ENCODE data around the gene GALNT18. TPM values are rescaled to one million over a fixed set of nuclear protein-coding genes. Genes with fewer than 3 reads are reported as not detected.
A peak's percentile ranks its signal among the peaks of the same experiment; 100 is the strongest.

Gene GALNT18
- total and polyA plus RNA-seq, 7 donors: 4.6 to 32.4 (median 8.3) TPM

- Histone ChIP-seq H3K9me3 (no peaks in the 10 kb centered on the region), H3K27ac (no peak overlapping the region), H3K36me3 (ENCODE audit: insufficient read depth in 1 of 2, low read depth in 1 of 2) (no peaks in the 10 kb centered on the region), H3K4me3 (no peak overlapping the region), H3K27me3 (ENCODE audit: insufficient read depth in 3 of 3, low read length in 2 of 3) (peaks cover 0 to 8% (median 0%) of the 10 kb centered on the region in 3 donors), H3K4me1 (no peaks in the 10 kb centered on the region)
- WGBS, 3 donors: 92% methylated on average over 2 of the region's 2 CpGs
- intact Hi-C loops (cut with DNase I): no loop called here
- ATAC-seq (no peak), DNase-seq (no peak)
- no peak for TF ChIP-seq CTCF (IDR thresholded peaks at IDR 0.05)
Measured at GRCh38 chr11:11247576-11247975, 374.2 kb downstream of the GALNT18 start.

- intact Hi-C loops (cut with DNase I): no loop called here
- no peaks in the 10 kb centered on the region for H3K4me1 ChIP-seq
- ATAC-seq (no peak), DNase-seq (no peak)
- no peak overlapping the region for H3K27ac ChIP-seq
- no peaks in the 10 kb centered on the region for H3K36me3 ChIP-seq (ENCODE audit: insufficient read depth in 1 of 2, low read depth in 1 of 2)
- no peak overlapping the region for H3K4me3 ChIP-seq
- WGBS, 3 donors: 78 to 90% (median 82%) methylated on average over 3 to 6 of the region's 6 CpGs
- no peaks in the 10 kb centered on the region for H3K9me3 ChIP-seq
- TF ChIP-seq CTCF (IDR thresholded peaks at IDR 0.05): no peak
- H3K27me3 ChIP-seq (ENCODE audit: insufficient read depth in 3 of 3, low read length in 2 of 3): peaks cover 0 to 8% (median 0%) of the 10 kb centered on the region in 3 donors
Measured at GRCh38 chr11:11247086-11247485, 374.7 kb downstream of the GALNT18 start.

DNA sequence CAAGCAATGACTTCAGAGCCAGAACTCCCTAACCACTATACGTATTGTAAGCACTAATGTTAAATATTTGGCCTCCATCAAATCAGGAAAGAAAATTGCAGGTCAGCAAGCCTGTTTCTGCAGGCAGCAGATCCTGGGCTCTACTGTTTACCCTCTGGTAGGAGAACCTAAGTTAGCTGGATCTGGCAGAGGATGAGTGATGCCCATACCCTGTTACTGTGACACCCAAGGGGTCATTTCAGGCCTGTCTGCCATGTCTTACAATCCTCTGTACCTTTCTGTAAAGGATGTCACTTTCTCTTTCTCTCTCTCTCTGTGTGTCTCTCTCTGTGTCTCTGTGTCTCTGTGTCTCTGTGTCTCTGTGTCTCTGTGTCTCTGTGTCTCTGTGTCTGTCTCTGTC lies 375.6 kb downstream of the GALNT18 start:
- intact Hi-C loops (cut with DNase I): no loop called here
- ATAC-seq: no peak

DNA sequence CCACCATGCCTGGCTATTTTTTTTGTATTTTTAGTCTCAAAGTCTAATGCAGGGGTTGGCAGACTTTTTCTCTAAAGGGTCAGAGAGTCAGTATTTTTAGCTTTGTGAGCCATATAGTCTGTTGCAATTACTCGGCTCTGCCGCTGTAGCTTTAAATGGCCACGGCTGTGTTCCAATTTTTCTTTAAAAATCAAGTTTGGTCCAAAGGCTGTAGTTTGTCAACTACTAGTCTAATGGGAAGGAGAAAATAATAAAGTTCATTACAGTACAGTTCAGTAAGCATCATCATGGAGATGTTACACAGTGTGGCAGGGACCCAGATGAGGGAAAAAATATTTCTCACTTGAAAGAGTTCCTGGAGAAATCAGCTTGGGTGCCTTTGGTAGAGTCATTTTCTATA lies 376.4 kb downstream of the GALNT18 start:
- 73 to 75% (median 74%) methylated on average over 3 of the region's 3 CpGs for WGBS, 3 donors

More for the DNA sequence above, 375.6 kb downstream of the GALNT18 start:
- WGBS, 3 donors: 92 to 98% (median 94%) methylated on average over 1 of the region's 1 CpG
- H3K27me3 ChIP-seq (ENCODE audit: insufficient read depth in 3 of 3, low read length in 2 of 3): peaks cover 0 to 8% (median 0%) of the 10 kb centered on the region in 3 donors
- DNase-seq: no peak
- H3K4me3 ChIP-seq: no peak overlapping the region
- TF ChIP-seq CTCF (IDR thresholded peaks at IDR 0.05): no peak
- H3K9me3 ChIP-seq: no peaks in the 10 kb centered on the region
- no peaks in the 10 kb centered on the region for H3K36me3 ChIP-seq (ENCODE audit: insufficient read depth in 1 of 2, low read depth in 1 of 2)
- no peaks in the 10 kb centered on the region for H3K4me1 ChIP-seq
- no peak overlapping the region for H3K27ac ChIP-seq

More for the DNA sequence above, 376.4 kb downstream of the GALNT18 start:
- H3K36me3 ChIP-seq (ENCODE audit: insufficient read depth in 1 of 2, low read depth in 1 of 2): no peaks in the 10 kb centered on the region
- no peaks in the 10 kb centered on the region for H3K9me3 ChIP-seq
- no peak for TF ChIP-seq CTCF (IDR thresholded peaks at IDR 0.05)
- peaks cover 0 to 8% (median 0%) of the 10 kb centered on the region in 3 donors for H3K27me3 ChIP-seq (ENCODE audit: insufficient read depth in 3 of 3, low read length in 2 of 3)
- H3K27ac ChIP-seq: no peak overlapping the region
- no peak for DNase-seq
- H3K4me3 ChIP-seq: no peak overlapping the region
- no peaks in the 10 kb centered on the region for H3K4me1 ChIP-seq
- intact Hi-C loops (cut with DNase I): no loop called here
- ATAC-seq: peak in 2 of 4 donors; percentile 21 to 49
